IPS DF 6.9 (cell line): ENCODE measurements around the gene CCDC8.
"Not testable (repeated sequence)": the region's sequence is repeated elsewhere in the genome, so short reads cannot be mapped to it uniquely, and the experiment has no call there.

Experiments used
- DNase-seq: peaks from one replicate; pipeline ENCODE4 v3.0.0-alpha.2; 2013; ENCODE audit warnings: low read depth, low spot score
- H3K27ac ChIP-seq: one replicate; pipeline ENCODE4 v1.5.1; 2013; ENCODE audit warnings: low read length, control low read depth
- H3K27me3 ChIP-seq: 2 replicates; pipeline ENCODE4 v1.6.1; 2013; ENCODE audit warnings: mild to moderate bottlenecking, low read length; ENCODE audit not compliant: control insufficient read depth, insufficient read depth
- H3K36me3 ChIP-seq: 2 replicates; pipeline ENCODE4 v1.6.1; 2013; ENCODE audit warnings: low read length; ENCODE audit not compliant: control insufficient read depth, insufficient read depth
- H3K4me1 ChIP-seq: 2 replicates; pipeline ENCODE4 v1.6.1; 2013; ENCODE audit warnings: low read length; ENCODE audit not compliant: control insufficient read depth, insufficient read depth
- H3K4me3 ChIP-seq: 2 replicates; pipeline ENCODE4 v1.5.1; 2013; ENCODE audit warnings: mild to moderate bottlenecking, low read length
- H3K9me3 ChIP-seq: 2 replicates; pipeline ENCODE4 v1.6.1; 2013; ENCODE audit warnings: low read length, inconsistent platforms; ENCODE audit not compliant: control insufficient read depth, insufficient read depth
- WGBS: extraction: QIAGEN DNeasy Blood & Tissue Kit; methylation state at CpG from one replicate; pipeline ENCODE4 v1.1.7; 2013; ENCODE audit warnings: mixed read lengths, missing lambda C conversion rate; ENCODE audit not compliant: insufficient read length, insufficient coverage; 5-methylcytosine and 5-hydroxymethylcytosine counted together

CCDC8 gene

DNA sequence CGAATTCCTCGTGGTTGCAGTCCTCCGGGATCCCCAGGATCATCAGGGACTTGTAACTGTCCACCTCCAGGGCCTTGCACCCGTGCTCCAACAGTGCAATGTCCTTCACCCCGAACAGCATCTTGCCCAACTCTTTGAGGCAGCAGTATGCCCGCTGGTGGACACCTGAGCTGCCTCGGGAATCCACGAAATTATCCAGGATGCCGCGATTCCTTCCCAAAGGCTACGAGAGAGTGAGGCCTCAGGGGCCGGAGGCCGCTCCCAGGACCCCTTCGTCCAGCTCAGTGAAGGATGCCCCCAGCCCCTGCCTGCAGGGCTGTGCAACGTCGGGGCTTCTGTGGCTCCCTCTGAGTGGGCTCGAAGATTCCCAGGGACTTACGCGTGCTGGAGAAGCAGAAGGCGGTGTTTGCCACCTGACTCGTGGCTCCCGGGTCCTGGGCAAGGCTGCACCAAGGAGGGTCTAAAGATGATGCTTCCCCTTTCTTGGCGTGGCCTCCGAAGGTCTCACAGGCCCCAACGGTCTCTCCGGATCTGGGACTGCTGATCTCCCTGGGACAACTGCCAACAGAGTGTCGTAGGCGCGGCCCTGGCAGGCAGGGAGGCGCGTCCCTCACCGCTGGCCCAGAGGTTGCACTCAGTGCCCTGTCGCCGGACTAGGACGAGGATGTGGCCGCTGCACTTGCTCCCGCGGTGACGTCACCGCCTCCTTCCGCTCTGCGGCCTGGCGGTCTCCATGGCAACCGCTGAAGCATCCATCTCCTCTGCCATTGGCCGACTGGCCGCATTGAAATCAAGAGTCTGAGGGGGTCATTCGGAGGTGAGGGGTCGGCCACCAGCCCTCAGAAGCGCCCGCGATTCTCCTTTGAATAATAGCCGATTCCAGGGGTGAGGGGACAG lies 15.1 kb upstream of the CCDC8 start, which contains the start of gene PNMA8C:
Gene PNMA8C (minus strand): TSS at position 698 of the 897 bp plus-strand sequence. CDS start 577 bp downstream, at position 121.
- no peaks in the 10 kb centered on the region; the same call in 1 of the 2 replicates for H3K27me3 ChIP-seq
- H3K27ac ChIP-seq = no peak within 1 kb of the TSS
- peak within 1 kb of the TSS; percentile 19; the same call in 1 of the 2 replicates for H3K4me3 ChIP-seq
- H3K36me3 ChIP-seq = no peaks in the 10 kb centered on the region
- H3K4me1 ChIP-seq = no peaks in the 10 kb centered on the region
- peak; percentile 85 for DNase-seq
- no peaks in the 10 kb centered on the region for H3K9me3 ChIP-seq
- no CpG with 5 or more reads among the region's 52 CpGs for WGBS

GRCh38 chr19:46427518-46428045 lies 14.2 kb upstream of the CCDC8 start:
- Histone ChIP-seq H3K27ac (no peak overlapping the region), H3K36me3 (no peaks in the 10 kb centered on the region), H3K27me3 (no peaks in the 10 kb centered on the region; the same call in 1 of the 2 replicates), H3K4me3 (no peak overlapping the region), H3K4me1 (no peaks in the 10 kb centered on the region), H3K9me3 (no peaks in the 10 kb centered on the region)
- DNase-seq = no peak
- no CpG with 5 or more reads among the region's 17 CpGs for WGBS

- no peaks in the 10 kb centered on the region for H3K9me3 ChIP-seq
- H3K27ac ChIP-seq = no peak overlapping the region
- 100% methylated on average over 3 of the region's 32 CpGs for WGBS
- DNase-seq = no peak
- H3K27me3 ChIP-seq = no peaks in the 10 kb centered on the region; the same call in 1 of the 2 replicates
- H3K4me1 ChIP-seq = no peaks in the 10 kb centered on the region
- peak overlapping the region; percentile 77; the same call in 1 of the 2 replicates for H3K4me3 ChIP-seq
- no peaks in the 10 kb centered on the region for H3K36me3 ChIP-seq
Measured at GRCh38 chr19:46426506-46427162, 13.3 kb upstream of the CCDC8 start.

DNA sequence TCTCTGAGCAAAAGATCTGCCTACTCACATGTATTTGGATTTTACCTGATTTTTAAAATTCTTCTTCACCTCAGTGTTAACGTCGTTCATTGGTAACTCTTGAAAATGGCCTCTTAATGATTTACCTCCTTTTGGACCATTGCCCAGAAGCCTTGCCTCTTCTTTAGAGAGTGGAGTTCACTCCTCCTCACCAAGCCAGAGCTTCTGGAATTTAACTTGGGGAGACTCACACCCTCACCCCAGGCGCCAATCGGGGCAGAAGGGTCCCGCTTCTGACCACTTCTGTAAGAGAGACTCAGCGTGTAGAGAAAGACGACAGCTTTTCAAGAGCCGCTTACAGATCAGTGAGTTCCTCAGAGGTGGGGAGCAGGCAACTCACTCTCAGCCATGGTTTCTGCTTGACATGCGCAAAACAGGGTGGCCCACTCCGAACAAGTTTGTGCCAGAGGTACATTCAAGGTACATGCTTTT lies 12.7 kb upstream of the CCDC8 start:
- no peaks in the 10 kb centered on the region for H3K9me3 ChIP-seq
- no CpG with 5 or more reads among the region's 10 CpGs for WGBS
- peak overlapping the region; percentile 77; the same call in 1 of the 2 replicates for H3K4me3 ChIP-seq
- no peak for DNase-seq
- no peaks in the 10 kb centered on the region for H3K4me1 ChIP-seq
- no peaks in the 10 kb centered on the region for H3K36me3 ChIP-seq
- no peak overlapping the region for H3K27ac ChIP-seq
- no peaks in the 10 kb centered on the region; the same call in 1 of the 2 replicates for H3K27me3 ChIP-seq

DNA sequence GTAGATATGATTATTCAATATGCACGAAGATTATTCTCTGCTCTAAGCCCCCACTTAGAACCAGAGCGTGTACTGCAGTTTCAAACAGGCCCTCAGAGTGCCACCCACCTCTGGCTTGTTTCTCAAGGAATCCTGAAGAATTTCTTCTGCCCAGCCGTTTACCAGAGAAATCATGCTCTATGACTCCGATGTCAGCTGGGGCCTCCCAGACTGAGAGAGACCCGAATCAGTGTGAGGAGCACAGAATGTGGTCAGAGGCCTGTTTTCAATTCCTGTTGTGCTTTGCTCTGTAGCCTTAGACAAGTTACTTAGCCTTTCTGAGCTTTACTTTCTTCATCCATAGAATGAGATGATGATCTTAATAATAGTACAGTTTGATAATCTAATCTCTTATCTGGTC lies 9.8 kb upstream of the CCDC8 start:
- Histone ChIP-seq H3K36me3 (no peaks in the 10 kb centered on the region), H3K9me3 (no peaks in the 10 kb centered on the region), H3K4me1 (no peaks in the 10 kb centered on the region), H3K27ac (no peak overlapping the region), H3K27me3 (no peaks in the 10 kb centered on the region; the same call in 1 of the 2 replicates), H3K4me3 (no peak overlapping the region)
- no CpG with 5 or more reads among the region's 5 CpGs for WGBS
- no peak for DNase-seq

GRCh38 chr19:46422344-46422743 lies 9.0 kb upstream of the CCDC8 start:
- Histone ChIP-seq H3K4me3 (no peak overlapping the region), H3K9me3 (no peaks in the 10 kb centered on the region), H3K27me3 (no peaks in the 10 kb centered on the region), H3K36me3 (no peaks in the 10 kb centered on the region), H3K4me1 (no peaks in the 10 kb centered on the region), H3K27ac (no peak overlapping the region)
- WGBS = no CpG with 5 or more reads among the region's 2 CpGs
- no peak for DNase-seq

DNA sequence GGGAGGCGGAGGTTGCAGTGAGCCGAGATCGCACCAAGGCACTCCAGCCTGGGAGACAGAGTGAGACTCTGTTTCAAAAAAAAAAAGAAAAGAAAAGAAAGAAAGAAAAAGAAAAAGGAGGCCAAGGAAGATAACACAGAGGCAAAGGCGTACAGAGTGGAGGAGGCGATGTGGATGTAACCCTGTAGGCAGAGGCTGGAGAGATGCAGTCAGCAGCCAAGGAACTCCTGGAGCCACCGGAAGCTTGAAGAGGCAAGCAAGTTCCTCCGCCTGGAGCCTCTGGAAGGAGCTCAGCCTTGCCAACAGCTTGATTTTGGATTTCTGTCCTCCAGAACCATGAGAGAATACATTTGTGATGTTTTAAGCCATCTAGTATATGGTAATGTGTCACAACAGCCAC lies 6.7 kb upstream of the CCDC8 start:
- no peaks in the 10 kb centered on the region for H3K36me3 ChIP-seq
- H3K4me3 ChIP-seq = no peak overlapping the region
- no peaks in the 10 kb centered on the region for H3K9me3 ChIP-seq
- H3K27me3 ChIP-seq = no peaks in the 10 kb centered on the region
- no peaks in the 10 kb centered on the region for H3K4me1 ChIP-seq
- no peak for DNase-seq
- H3K27ac ChIP-seq = no peak overlapping the region
- no CpG with 5 or more reads among the region's 7 CpGs for WGBS

- not testable (repeated sequence) for DNase-seq, H3K27ac ChIP-seq, H3K9me3 ChIP-seq, H3K36me3 ChIP-seq, H3K4me1 ChIP-seq, H3K27me3 ChIP-seq
- peak overlapping the region; percentile 10; the same call in 1 of the 2 replicates for H3K4me3 ChIP-seq
- no CpG with 5 or more reads among the region's 53 CpGs for WGBS
Measured at GRCh38 chr19:46415804-46416709, 2.7 kb upstream of the CCDC8 start.

DNA sequence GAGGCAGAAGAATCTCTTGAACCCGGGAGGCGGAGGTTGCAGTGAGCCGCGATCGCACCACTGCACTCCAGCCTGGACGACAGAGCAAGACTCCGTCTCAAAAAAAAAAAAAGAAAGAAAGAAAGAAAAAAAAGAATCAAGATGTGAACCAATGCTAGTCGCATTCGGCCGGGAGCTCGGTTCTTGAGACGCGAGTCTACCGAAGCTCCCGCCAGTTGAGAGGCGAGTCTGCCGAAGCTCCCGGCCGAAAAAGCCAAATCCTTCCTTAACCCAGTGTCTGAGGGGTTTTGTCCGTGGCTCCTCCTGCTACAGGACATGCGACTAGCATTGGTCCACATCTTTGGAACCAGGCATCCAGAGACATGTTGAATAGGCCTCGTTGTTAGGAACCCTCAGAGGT lies 1.5 kb upstream of the CCDC8 start:
- H3K9me3 ChIP-seq, H3K4me3 ChIP-seq, H3K27ac ChIP-seq, DNase-seq, H3K27me3 ChIP-seq, H3K36me3 ChIP-seq, H3K4me1 ChIP-seq: not testable (repeated sequence)
- WGBS = no CpG with 5 or more reads among the region's 22 CpGs
